ENCODE data around the gene STAM.

Gene STAM

GRCh38 chr10:17733620-17734019, 89.7 kb downstream of the STAM start:
- no peak for DNase-seq

- DNase-seq: no peak
These were observed 90.6 kb downstream of the STAM start for GRCh38 chr10:17734432-17735080.

- DNase-seq: no peak
These were observed 91.4 kb downstream of the STAM start for GRCh38 chr10:17735166-17735941.

GRCh38 chr10:17736223-17736622, 92.3 kb downstream of the STAM start:
- no peak for DNase-seq

GRCh38 chr10:17737027-17737965, 93.3 kb downstream of the STAM start:
- DNase-seq: no peak

- no peak for DNase-seq
These were observed 96.7 kb downstream of the STAM start for GRCh38 chr10:17740668-17741067.

- DNase-seq: no peak
These were observed 99.0 kb downstream of the STAM start for GRCh38 chr10:17742918-17743317.

- no peak for DNase-seq
These were observed 99.5 kb downstream of the STAM start for GRCh38 chr10:17743437-17743836.

GRCh38 chr10:17744341-17744861, 100.5 kb downstream of the STAM start:
- no peak for DNase-seq

GRCh38 chr10:17747883-17748550, 104.1 kb downstream of the STAM start:
- no peak for DNase-seq

GRCh38 chr10:17749890-17750289, 105.9 kb downstream of the STAM start:
- no peak for DNase-seq

- DNase-seq: no peak
These were observed 108.0 kb downstream of the STAM start, which contains the start of gene TMEM236 for GRCh38 chr10:17751781-17752445. TSS of gene TMEM236 (plus strand) at chr10:17752201. CDS start at chr10:17752296, 95 bp downstream.

GRCh38 chr10:17756557-17757217, 112.7 kb downstream of the STAM start:
- no peak for DNase-seq

- DNase-seq: no peak
These were observed 114.2 kb downstream of the STAM start for GRCh38 chr10:17758200-17758599.

GRCh38 chr10:17758896-17759295, 114.9 kb downstream of the STAM start:
- no peak for DNase-seq

- no peak for DNase-seq
These were observed 120.2 kb downstream of the STAM start for GRCh38 chr10:17764142-17764541.

- DNase-seq: no peak
These were observed 121.7 kb downstream of the STAM start for GRCh38 chr10:17765602-17766001.

Data from NCI-H187 (cell line).